Adrenal gland (tissue), 12 donors: ENCODE measurements around the gene CSNK2A3. TPM values are rescaled to one million over a fixed set of nuclear protein-coding genes. Genes with fewer than 3 reads are reported as not detected.

Source experiments
- DNase-seq, 7 donors: peaks; one replicate each; pipeline ENCODE4 v3.0.0-alpha.2; 2019 to 2020
- H3K27ac ChIP-seq, 5 donors: fragments of 200-600 bp; sonication (generic) in 4 of 5; 1 replicate in 3 of 5; 2 replicates in 2 of 5; pipeline versions ENCODE4 v1.5.1 to v1.8.0; 2016 to 2020; ENCODE audit warnings: mild to moderate bottlenecking in 1 of 5
- H3K27me3 ChIP-seq: fragments of 200-600 bp; 2 replicates; pipeline ENCODE4 v1.8.0; 2021
- H3K36me3 ChIP-seq, 2 donors: fragments of 200-600 bp; replicated peaks in 1 of 2; 1 replicate in 1 of 2; 2 replicates in 1 of 2; pipeline versions ENCODE4 v1.5.1 to v1.8.0; 2018 to 2022
- H3K4me1 ChIP-seq, 2 donors: fragments of 200-600 bp; replicated peaks in 1 of 2; 1 replicate in 1 of 2; 2 replicates in 1 of 2; pipeline versions ENCODE4 v1.5.1 to v1.8.0; 2018 to 2021
- H3K4me3 ChIP-seq, 4 donors: fragments of 200-600 bp; sonication (generic) in 3 of 4; one replicate each; pipeline ENCODE4 v1.5.1; 2016 to 2018
- H3K9me3 ChIP-seq, 3 donors: fragments of 200-600 bp; sonication (generic) in 1 of 3; replicated peaks in 1 of 3; 1 replicate in 2 of 3; 2 replicates in 1 of 3; pipeline versions ENCODE4 v1.5.1 to v1.8.0; 2016 to 2021
- CTCF ChIP-seq, 6 experiments: fragments of 450-650 bp in 4 of 6; fragments of 200-600 bp in 2 of 6; sonication (generic) in 1 of 6; IDR thresholded peaks; 1 replicate in 5 of 6; 2 replicates in 1 of 6; pipeline versions ENCODE4 v1.5.1 to v1.8.0; 2016 to 2021; ENCODE audit warnings: antibody characterized with exemption in 6 of 6, mild to moderate bottlenecking in 2 of 6, moderate library complexity in 1 of 6
- POLR2A ChIP-seq, 2 donors: fragments of 450-650 bp; IDR thresholded peaks; one replicate each; pipeline ENCODE4 v1.6.1; 2017; ENCODE audit warnings: antibody characterized with exemption in 2 of 2, mild to moderate bottlenecking in 2 of 2, moderate library complexity in 1 of 2
- whole genome bisulfite sequencing, 4 donors: extraction: QIAGEN DNeasy Blood & Tissue Kit in 2 of 4; methylation state at CpG; one replicate each; pipeline versions ENCODE4 v1.1.5 to v1.1.7; 2013 to 2017; 5-methylcytosine and 5-hydroxymethylcytosine counted together
- intact Hi-C, 2 donors: fragments of 100-400 bp; cut with DNase I; formaldehyde crosslinking; loops; one replicate each; pipeline versions ENCODE4 v1.14.1 to v1.15.0; 2022 to 2023
- polyA plus RNA-seq, 3 donors: library from polyadenylated mRNA; stranded (reverse); fragments of 200-250 nt in 2 of 3; fragments of 350-450 nt in 1 of 3; fragmentation: Illumina TruSeq in 1 of 3; extraction: RNeasy Lipid Tissue Mini Kit (QIAGEN cat#74804) in 1 of 3; gene quantifications; one replicate each; pipeline ENCODE4 v1.2.3, GENCODE V29; 2013 to 2014
- total RNA-seq, 9 donors: library from RNA; depleted of rRNA in 4 of 9; stranded (reverse); fragments of >200 nt in 4 of 9; fragments of 120-200 nt in 1 of 9; fragmentation: NEBNext Ultra II Directional in 1 of 9; extraction: Animal tissue kit (Norgen Biotek cat#: 25700) in 1 of 9; gene quantifications; one replicate each; pipeline versions ENCODE4 v1.1.0 to v1.2.4, GENCODE V29; 2013 to 2023
- donor health status: healthy with polysubstance abuse.
- donor health status: Bipolar disorder and iron deficiency.
- donor health status: DM: yes; HTN: yes; CAD: no.
- donor health status: DM: no; HTN: no; CAD: no.
- donor health status: DM: no; HTN: no; CAD: no.
- donor health status: DM: yes; HTN: yes; CAD: no.

CSNK2A3 gene
- total and polyA plus RNA-seq, 12 donors, result 0.07 to 2.7 (median 0.54) TPM; not detected in 1

DNA sequence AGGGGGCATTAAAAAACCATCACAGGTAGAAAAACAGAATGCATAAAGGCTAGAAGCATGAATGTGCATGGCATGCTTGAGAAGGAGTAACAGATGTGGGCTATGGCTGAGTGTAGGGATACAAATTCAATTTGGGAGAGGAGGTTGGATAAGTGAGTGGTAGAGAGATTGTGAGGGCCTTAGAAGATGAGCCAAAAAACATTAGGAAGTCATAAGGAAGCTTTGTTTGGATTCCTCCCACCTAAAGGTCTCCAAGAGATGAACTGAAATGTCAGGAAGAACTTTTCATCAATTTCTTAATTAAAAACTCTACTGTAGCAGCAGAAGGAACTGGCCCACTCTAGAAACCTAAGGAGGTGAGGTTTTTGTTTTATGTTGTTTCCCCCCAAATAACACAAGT is 41.2 kb upstream of the CSNK2A3 start:
- intact Hi-C loops, result no loop called here
- Histone ChIP-seq H3K27ac (no peak overlapping the region), H3K9me3 (no peaks in the 10 kb centered on the region), H3K27me3 (no peaks in the 10 kb centered on the region), H3K4me1 (no peaks in the 10 kb centered on the region), H3K36me3 (no peaks in the 10 kb centered on the region), H3K4me3 (no peak overlapping the region)
- TF ChIP-seq CTCF (IDR thresholded peaks at IDR 0.05), result no peak
- TF ChIP-seq POLR2A (IDR thresholded peaks at IDR 0.05), result no peak
- no peak for DNase-seq

- TF ChIP-seq CTCF (IDR thresholded peaks at IDR 0.05) (no peak), POLR2A (IDR thresholded peaks at IDR 0.05) (no peak)
- no peak for DNase-seq
Observed at GRCh38 chr11:11391796-11392463, 38.9 kb upstream of the CSNK2A3 start.

DNA sequence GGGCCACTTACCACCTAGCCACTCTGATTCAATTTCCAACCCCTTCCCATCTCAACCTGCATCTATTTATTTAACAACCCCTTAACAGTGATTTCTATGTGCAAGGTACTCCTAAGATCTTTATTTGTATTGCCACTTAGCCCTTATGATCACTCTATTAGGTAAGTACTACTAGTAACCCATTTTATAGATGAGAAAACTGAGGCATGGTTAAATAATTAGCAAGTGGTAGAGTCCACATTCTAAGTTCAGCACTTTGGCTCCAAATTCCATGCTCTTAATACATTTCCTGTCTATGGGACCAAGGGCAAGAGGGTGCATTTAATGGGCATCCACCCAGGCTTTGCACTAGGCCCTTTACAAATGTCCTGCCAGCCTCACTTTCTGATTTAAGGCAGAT is 38.1 kb upstream of the CSNK2A3 start:
- Histone ChIP-seq H3K27ac (no peak overlapping the region), H3K27me3 (no peaks in the 10 kb centered on the region), H3K4me3 (no peak overlapping the region), H3K4me1 (no peaks in the 10 kb centered on the region), H3K36me3 (no peaks in the 10 kb centered on the region), H3K9me3 (no peaks in the 10 kb centered on the region)
- no peak for DNase-seq
- intact Hi-C loops, result no loop called here
- no peak for TF ChIP-seq POLR2A (IDR thresholded peaks at IDR 0.05)
- no peak for TF ChIP-seq CTCF (IDR thresholded peaks at IDR 0.05)

More at GRCh38 chr11:11391796-11392463, 38.9 kb upstream of the CSNK2A3 start:
- Histone ChIP-seq H3K4me3 (no peak overlapping the region), H3K27me3 (no peaks in the 10 kb centered on the region), H3K27ac (no peak overlapping the region), H3K9me3 (no peaks in the 10 kb centered on the region), H3K36me3 (no peaks in the 10 kb centered on the region), H3K4me1 (no peaks in the 10 kb centered on the region)
- WGBS, 4 donors, result 78 to 87% (median 83%) methylated on average over 13 of the region's 13 CpGs
- intact Hi-C loops, result no loop called here

- no peak for DNase-seq
- H3K27ac ChIP-seq, result no peak overlapping the region
- WGBS, 4 donors, result 89 to 96% (median 93%) methylated on average over 4 to 5 of the region's 5 CpGs
- H3K4me1 ChIP-seq, result no peaks in the 10 kb centered on the region
- no peaks in the 10 kb centered on the region for H3K27me3 ChIP-seq
- intact Hi-C loops, result no loop called here
- no peaks in the 10 kb centered on the region for H3K9me3 ChIP-seq
- H3K4me3 ChIP-seq, result no peak overlapping the region
- H3K36me3 ChIP-seq, result no peaks in the 10 kb centered on the region
- TF ChIP-seq CTCF (IDR thresholded peaks at IDR 0.05) (no peak), POLR2A (IDR thresholded peaks at IDR 0.05) (no peak)
Observed at GRCh38 chr11:11390068-11390771, 37.2 kb upstream of the CSNK2A3 start.
